Endothelial cell of umbilical vein (primary cell): ENCODE data around the gene PRDM11. TPM values are rescaled to one million over a fixed set of nuclear protein-coding genes. Genes with fewer than 3 reads are reported as not detected.

Experiments
- BruUV-seq: library from RNA; stranded (reverse); fragments of 400-500 nt; replicated peaks from 2 replicates; lab custom pipeline; 2021; lab: Mats Ljungman, UMichigan
- CTCF ChIA-PET: fragments of 300-600, 350-600 bp; sonication (Branson Sonifier 250); formaldehyde crosslinking; loops from one replicate; lab custom pipeline; 2021; ENCODE audit warnings: antibody characterized with exemption, inconsistent platforms; lab: Charles Lee
- POLR2A ChIA-PET: fragments of 300-600, 350-600 bp; sonication (Branson Sonifier 250); formaldehyde crosslinking; loops from one replicate; lab custom pipeline; 2021; ENCODE audit warnings: antibody characterized with exemption, inconsistent platforms; lab: Charles Lee
- DNase-seq: peaks from one replicate; pipeline ENCODE4 v3.0.0-alpha.2; 2011; ENCODE audit warnings: low read depth, low spot score
- FAIRE-seq: peaks from 2 replicates; lab custom pipeline; 2011; peaks lifted over from hg19 to GRCh38; lab: Jason Lieb, UNC
- H2AFZ ChIP-seq: 2 replicates; pipeline ENCODE4 v1.6.0; 2012; ENCODE audit warnings: low read depth, low read length, control low read depth, inconsistent platforms
- H3K27ac ChIP-seq: 2 replicates; pipeline ENCODE4 v1.5.1; 2011; ENCODE audit warnings: low read depth, mild to moderate bottlenecking, control low read depth, low read length, moderate library complexity; ENCODE audit not compliant: insufficient read depth
- H3K27me3 ChIP-seq, 2 experiments: 2 replicates each; pipeline versions ENCODE4 v1.6.0 to v1.6.1; 2011; ENCODE audit warnings: low read length in 2 of 2, mixed read lengths in 1 of 2; ENCODE audit not compliant: control insufficient read depth in 2 of 2, insufficient read depth in 2 of 2
- H3K36me3 ChIP-seq, 2 experiments: 2 replicates in 1 of 2; 3 replicates in 1 of 2; pipeline ENCODE4 v1.5.1; 2011; ENCODE audit warnings: low read length in 2 of 2, mild to moderate bottlenecking in 1 of 2, moderate library complexity in 1 of 2; ENCODE audit not compliant: control insufficient read depth in 2 of 2, insufficient read depth in 2 of 2; ENCODE audit errors: extremely low read depth in 1 of 2
- H3K4me1 ChIP-seq: 3 replicates; pipeline ENCODE4 v1.5.1; 2011; ENCODE audit warnings: mild to moderate bottlenecking, low read length; ENCODE audit not compliant: control insufficient read depth, insufficient read depth; ENCODE audit errors: extremely low read depth
- H3K4me2 ChIP-seq: 2 replicates; pipeline ENCODE4 v1.6.1; 2011; ENCODE audit warnings: low read length, control low read depth, mixed read lengths; ENCODE audit not compliant: insufficient read depth
- H3K4me3 ChIP-seq, 3 experiments: fragments of 200-600 bp in 1 of 3; sonication (generic), shearing (Covaris generic) in 1 of 3; replicated peaks in 1 of 3; 2 replicates each; pipeline ENCODE4 v1.5.1; 2011 to 2016; ENCODE audit warnings: control low read depth in 3 of 3, low read length in 3 of 3, mild to moderate bottlenecking in 2 of 3, inconsistent platforms in 1 of 3, low read depth in 1 of 3, moderate library complexity in 1 of 3; ENCODE audit not compliant: insufficient read depth in 1 of 3
- H3K79me2 ChIP-seq: 2 replicates; pipeline ENCODE4 v1.6.0; 2012; ENCODE audit warnings: low read length, inconsistent platforms; ENCODE audit not compliant: control insufficient read depth, insufficient read depth
- H3K9ac ChIP-seq: replicated peaks from 2 replicates; pipeline ENCODE3; 2011; ENCODE audit warnings: low read length, control low read depth; ENCODE audit not compliant: insufficient read depth; ENCODE audit errors: extremely low read depth
- H3K9me1 ChIP-seq: replicated peaks from 3 replicates; pipeline ENCODE4 v1.6.0; 2011; ENCODE audit warnings: mild to moderate bottlenecking, low read length; ENCODE audit not compliant: control insufficient read depth, insufficient read depth; ENCODE audit errors: extremely low read depth
- H3K9me3 ChIP-seq: replicated peaks from 2 replicates; pipeline ENCODE4 v1.5.1; 2012; ENCODE audit warnings: low read length, inconsistent platforms; ENCODE audit not compliant: control insufficient read depth, insufficient read depth
- H4K20me1 ChIP-seq: replicated peaks from 2 replicates; pipeline ENCODE3; 2011; ENCODE audit warnings: mild to moderate bottlenecking, low read length; ENCODE audit not compliant: control insufficient read depth, insufficient read depth; ENCODE audit errors: extremely low read depth
- EZH2 ChIP-seq: IDR thresholded peaks from 2 replicates; pipeline ENCODE4 v1.6.1; 2012; ENCODE audit warnings: borderline replicate concordance, low read depth, mild to moderate bottlenecking, moderate library complexity, low read length, inconsistent platforms; ENCODE audit not compliant: severe bottlenecking
- FOS ChIP-seq: IDR thresholded peaks from 2 replicates; pipeline ENCODE4 v1.6.1; 2011; ENCODE audit warnings: mild to moderate bottlenecking, low read length, moderate library complexity, borderline replicate concordance; ENCODE audit not compliant: insufficient read depth
- GATA2 ChIP-seq: IDR thresholded peaks from 2 replicates; pipeline ENCODE4 v1.7.0; 2011; ENCODE audit warnings: low read depth, mild to moderate bottlenecking, moderate library complexity, mixed read lengths, low read length; ENCODE audit not compliant: insufficient read length, insufficient read depth
- JUN ChIP-seq: IDR thresholded peaks from 2 replicates; pipeline ENCODE4 v1.6.1; 2011; ENCODE audit warnings: borderline replicate concordance, low read depth; ENCODE audit not compliant: insufficient read length, insufficient read depth
- MYC ChIP-seq: IDR thresholded peaks from one replicate; pipeline ENCODE4 v1.6.1; 2011; ENCODE audit warnings: mild to moderate bottlenecking, low read depth, low read length
- POLR2A ChIP-seq: IDR thresholded peaks from 2 replicates; pipeline ENCODE4 v1.6.1; 2012; ENCODE audit warnings: low read depth, mild to moderate bottlenecking, control low read depth, low read length
- POLR2AphosphoS5 ChIP-seq: IDR thresholded peaks from 2 replicates; pipeline ENCODE4 v1.6.1; 2012; ENCODE audit warnings: low read depth, mild to moderate bottlenecking, control low read depth, low read length, moderate library complexity; ENCODE audit not compliant: insufficient read depth
- dilution Hi-C: fragments of 300-500 bp; cut with MboI; formaldehyde crosslinking; loops from one replicate; pipeline ENCODE4 v1.15.0; 2019; ENCODE audit warnings: low sequenced_read_pairs; ENCODE audit not compliant: extremely low pct_ligation_motif_present
- intact Hi-C: fragments of 100-400 bp; cut with micrococcal nuclease; formaldehyde crosslinking; loops from one replicate; pipeline ENCODE4 v1.10.0; 2022
- polyA plus RNA-seq, 4 experiments: library from polyadenylated mRNA; depleted of rRNA in 3 of 4; stranded (reverse) in 3 of 4; unstranded in 1 of 4; fragments of >200 nt; gene quantifications; 2 replicates each; pipeline versions ENCODE4 v1.2.1 to v1.2.3, GENCODE V29; 2011 to 2012; ENCODE audit warnings: missing spikeins in 1 of 4
- total RNA-seq: library from RNA; stranded (reverse); gene quantifications from 2 replicates; pipeline ENCODE4 v1.2.3, GENCODE V29; 2021
- TF ChIP-seq, protein P1 (sequence below), 2 donors: IDR thresholded peaks; 1 replicate in 1 of 2; 2 replicates in 1 of 2; pipeline ENCODE4 v1.5.1; 2011; ENCODE audit warnings: low read length in 2 of 2, mild to moderate bottlenecking in 2 of 2, moderate library complexity in 2 of 2, control low read depth in 1 of 2, inconsistent platforms in 1 of 2, low read depth in 1 of 2; ENCODE audit not compliant: insufficient read depth in 1 of 2; ENCODE audit errors: extremely low read depth in 1 of 2
- TF ChIP-seq, protein P2 (sequence below): IDR thresholded peaks from 2 replicates; pipeline ENCODE4 v1.6.1; 2011; ENCODE audit not compliant: insufficient read depth, insufficient read length

PRDM11 gene
- total and polyA plus RNA-seq, 2 donors (not counting 3 experiments of a cell fraction or from before 2014, with no cell fraction given), result 6.9 to 14.1 TPM

- Histone ChIP-seq H3K27me3 (peaks cover 0 to 3% of the 10 kb centered on the region in 2 experiments), H4K20me1 (no peaks in the 10 kb centered on the region), H2AFZ (no peak overlapping the region), H3K9me1 (no peaks in the 10 kb centered on the region), H3K79me2 (no peaks in the 10 kb centered on the region), H3K4me2 (no peak overlapping the region), H3K4me1 (peaks cover 14% of the 10 kb centered on the region), H3K27ac (no peak overlapping the region), H3K9ac (no peak overlapping the region), H3K9me3 (no peaks in the 10 kb centered on the region), H3K4me3 (no peak overlapping the region), H3K36me3 (peaks cover 0 to 6% of the 10 kb centered on the region in 2 experiments)
- DNase-seq (no peak), FAIRE-seq (no peak)
- dilution Hi-C loops, result no loop called here
- intact Hi-C loops, result no loop called here
- CTCF ChIA-PET, result no interaction called here
- TF ChIP-seq, protein P1, sequence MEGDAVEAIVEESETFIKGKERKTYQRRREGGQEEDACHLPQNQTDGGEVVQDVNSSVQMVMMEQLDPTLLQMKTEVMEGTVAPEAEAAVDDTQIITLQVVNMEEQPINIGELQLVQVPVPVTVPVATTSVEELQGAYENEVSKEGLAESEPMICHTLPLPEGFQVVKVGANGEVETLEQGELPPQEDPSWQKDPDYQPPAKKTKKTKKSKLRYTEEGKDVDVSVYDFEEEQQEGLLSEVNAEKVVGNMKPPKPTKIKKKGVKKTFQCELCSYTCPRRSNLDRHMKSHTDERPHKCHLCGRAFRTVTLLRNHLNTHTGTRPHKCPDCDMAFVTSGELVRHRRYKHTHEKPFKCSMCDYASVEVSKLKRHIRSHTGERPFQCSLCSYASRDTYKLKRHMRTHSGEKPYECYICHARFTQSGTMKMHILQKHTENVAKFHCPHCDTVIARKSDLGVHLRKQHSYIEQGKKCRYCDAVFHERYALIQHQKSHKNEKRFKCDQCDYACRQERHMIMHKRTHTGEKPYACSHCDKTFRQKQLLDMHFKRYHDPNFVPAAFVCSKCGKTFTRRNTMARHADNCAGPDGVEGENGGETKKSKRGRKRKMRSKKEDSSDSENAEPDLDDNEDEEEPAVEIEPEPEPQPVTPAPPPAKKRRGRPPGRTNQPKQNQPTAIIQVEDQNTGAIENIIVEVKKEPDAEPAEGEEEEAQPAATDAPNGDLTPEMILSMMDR (IDR thresholded peaks at IDR 0.05; ENCODE audit: extremely low read depth in 1 of 2, insufficient read depth in 1 of 2, low read depth in 1 of 2, low read length in 2 of 2), result peak; percentile 4 to 21
- no peak for TF ChIP-seq POLR2A
- no peak for TF ChIP-seq EZH2
- BruUV-seq, result no TSS peak
- POLR2A ChIA-PET, result no interaction called here
Measured at GRCh38 chr11:45212566-45213315, 66.3 kb downstream of the PRDM11 start.

GRCh38 chr11:45213316-45213665, 66.9 kb downstream of the PRDM11 start:
- BruUV-seq, result no TSS peak
- Histone ChIP-seq H3K27ac (no peak overlapping the region), H2AFZ (no peak overlapping the region), H3K9ac (no peak overlapping the region), H3K9me1 (no peaks in the 10 kb centered on the region), H3K79me2 (no peaks in the 10 kb centered on the region), H3K36me3 (peaks cover 0 to 6% of the 10 kb centered on the region in 2 experiments), H3K27me3 (peaks cover 0 to 3% of the 10 kb centered on the region in 2 experiments), H3K4me1 (peaks cover 14% of the 10 kb centered on the region), H3K4me2 (no peak overlapping the region), H3K9me3 (no peaks in the 10 kb centered on the region), H4K20me1 (no peaks in the 10 kb centered on the region), H3K4me3 (no peak overlapping the region)
- intact Hi-C loops (no loop called here), dilution Hi-C loops (no loop called here)
- FAIRE-seq, result no peak
- no peak for TF ChIP-seq FOS
- no peak for TF ChIP-seq POLR2A
- TF ChIP-seq, protein P1 (IDR thresholded peaks at IDR 0.05; ENCODE audit: extremely low read depth in 1 of 2, insufficient read depth in 1 of 2, low read depth in 1 of 2, low read length in 2 of 2), result no peak
- TF ChIP-seq MYC, result no peak
- TF ChIP-seq JUN, result no peak
- TF ChIP-seq, protein P2, sequence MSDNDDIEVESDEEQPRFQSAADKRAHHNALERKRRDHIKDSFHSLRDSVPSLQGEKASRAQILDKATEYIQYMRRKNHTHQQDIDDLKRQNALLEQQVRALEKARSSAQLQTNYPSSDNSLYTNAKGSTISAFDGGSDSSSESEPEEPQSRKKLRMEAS, result no peak
- no peak for TF ChIP-seq GATA2
- no peak for TF ChIP-seq POLR2AphosphoS5
- no peak for TF ChIP-seq EZH2
- POLR2A ChIA-PET, result no interaction called here
- CTCF ChIA-PET, result no interaction called here
- DNase-seq, result no peak
